Measurements from ENCODE around the gene RNF123. TPM values are rescaled to one million over a fixed set of nuclear protein-coding genes. Genes with fewer than 3 reads are reported as not detected.

RNF123 gene
- total RNA-seq, 6 experiments from 2014 or later = 32.4 to 48.3 (median 39.9) TPM

GRCh38 chr3:49756036-49756435 is 66.7 kb downstream of the RNF123 start:
- WGBS (ENCODE audit: insufficient coverage, low coverage, low lambda C conversion rate, missing lambda C conversion rate) = 77% methylated on average over 1 of the region's 1 CpG
- Histone ChIP-seq H3K9me3 (no peaks in the 10 kb centered on the region), H3K4me1 (no peaks in the 10 kb centered on the region), H3K4me3 (no peak overlapping the region), H3K27me3 (no peaks in the 10 kb centered on the region), H3K27ac (no peak overlapping the region), H3K36me3 (no peaks in the 10 kb centered on the region)
- TF ChIP-seq CTCF (IDR thresholded peaks at IDR 0.05) (no peak), POLR2A (IDR thresholded peaks at IDR 0.05) (no peak)
- DNase-seq (no peak), ATAC-seq (no peak)
- intact Hi-C loops (cut with DNase I) = no loop called here

- intact Hi-C loops (cut with DNase I) = no loop called here
- no peak for TF ChIP-seq CTCF (IDR thresholded peaks at IDR 0.05)
- TF ChIP-seq POLR2A (IDR thresholded peaks at IDR 0.05) = no peak
- 55% methylated on average over 1 of the region's 2 CpGs for WGBS (ENCODE audit: insufficient coverage, low coverage, low lambda C conversion rate, missing lambda C conversion rate)
Measured at GRCh38 chr3:49757197-49757596, 67.8 kb downstream of the RNF123 start.

GRCh38 chr3:49759226-49759625 is 69.9 kb downstream of the RNF123 start:
- no peaks in the 10 kb centered on the region for H3K9me3 ChIP-seq
- no peaks in the 10 kb centered on the region for H3K4me1 ChIP-seq
- intact Hi-C loops (cut with DNase I) = no loop called here
- H3K27me3 ChIP-seq = no peaks in the 10 kb centered on the region
- no peak for ATAC-seq
- no peak overlapping the region for H3K4me3 ChIP-seq
- 57% methylated on average over 1 of the region's 1 CpG for WGBS (ENCODE audit: insufficient coverage, low coverage, low lambda C conversion rate, missing lambda C conversion rate)
- TF ChIP-seq POLR2A (IDR thresholded peaks at IDR 0.05) (no peak), CTCF (IDR thresholded peaks at IDR 0.05) (no peak)
- DNase-seq = no peak
- H3K27ac ChIP-seq = no peak overlapping the region
- H3K36me3 ChIP-seq = no peaks in the 10 kb centered on the region

More at GRCh38 chr3:49757197-49757596, 67.8 kb downstream of the RNF123 start:
- DNase-seq (no peak), ATAC-seq (no peak)
- Histone ChIP-seq H3K9me3 (no peaks in the 10 kb centered on the region), H3K36me3 (no peaks in the 10 kb centered on the region), H3K27me3 (no peaks in the 10 kb centered on the region), H3K27ac (no peak overlapping the region), H3K4me1 (no peaks in the 10 kb centered on the region), H3K4me3 (no peak overlapping the region)

- Histone ChIP-seq H3K27me3 (no peaks in the 10 kb centered on the region), H3K4me1 (no peaks in the 10 kb centered on the region), H3K36me3 (no peaks in the 10 kb centered on the region), H3K27ac (no peak overlapping the region), H3K9me3 (no peaks in the 10 kb centered on the region), H3K4me3 (no peak overlapping the region)
- 86% methylated on average over 3 of the region's 3 CpGs for WGBS (ENCODE audit: insufficient coverage, low coverage, low lambda C conversion rate, missing lambda C conversion rate)
- intact Hi-C loops (cut with DNase I) = no loop called here
- TF ChIP-seq POLR2A (IDR thresholded peaks at IDR 0.05) (no peak), CTCF (IDR thresholded peaks at IDR 0.05) (no peak)
- ATAC-seq (no peak), DNase-seq (no peak)
Measured at GRCh38 chr3:49761661-49762060, 72.3 kb downstream of the RNF123 start.

GRCh38 chr3:49763981-49764380 is 74.6 kb downstream of the RNF123 start:
- no peaks in the 10 kb centered on the region for H3K36me3 ChIP-seq
- H3K9me3 ChIP-seq = no peaks in the 10 kb centered on the region
- no peak overlapping the region for H3K4me3 ChIP-seq
- H3K27me3 ChIP-seq = no peaks in the 10 kb centered on the region
- peaks cover 0 to 1% (median 0%) of the 10 kb centered on the region in 4 donors for H3K4me1 ChIP-seq
- WGBS (ENCODE audit: insufficient coverage, low coverage, low lambda C conversion rate, missing lambda C conversion rate) = 91% methylated on average over 4 of the region's 4 CpGs
- intact Hi-C loops (cut with DNase I) = no loop called here
- DNase-seq (no peak), ATAC-seq (no peak)
- no peak for TF ChIP-seq POLR2A (IDR thresholded peaks at IDR 0.05)
- TF ChIP-seq CTCF (IDR thresholded peaks at IDR 0.05) = no peak
- no peak overlapping the region for H3K27ac ChIP-seq

All from right lobe of liver (tissue), 6 donors.